ENCODE results near the gene LZTS2. TPM values are rescaled to one million over a fixed set of nuclear protein-coding genes. Genes with fewer than 3 reads are reported as not detected.

The LZTS2 gene
- total and polyA plus RNA-seq, 4 donors, result 2.1 to 10.3 (median 9.5) TPM

DNA sequence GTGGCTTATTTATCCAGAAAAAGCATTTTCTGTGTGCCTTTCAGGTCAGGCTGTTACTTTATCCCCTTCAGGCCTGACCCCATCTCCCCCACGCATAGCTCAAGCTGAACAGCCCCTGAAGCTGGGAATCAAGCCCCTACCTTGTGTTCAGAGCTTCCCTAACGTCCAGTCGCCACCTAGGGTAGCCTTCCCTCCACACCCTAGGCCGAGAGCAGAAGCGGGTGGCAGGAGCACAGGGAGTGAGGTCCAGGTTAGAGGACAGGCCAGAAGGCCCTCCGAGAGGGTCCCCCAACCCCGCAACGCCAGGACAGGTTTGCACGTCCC lies 30.8 kb upstream of the LZTS2 start:
- WGBS, result 15% methylated on average over 9 of the region's 9 CpGs
- Histone ChIP-seq H3K4me3 (ENCODE audit: low read depth in 1 of 3, low read length in 3 of 3) (peak overlapping the region; percentile 27 to 77 (median 40)), H3K36me3 (ENCODE audit: control insufficient read depth in 4 of 4, insufficient read depth in 3 of 4, low read depth in 1 of 4, low read length in 3 of 4) (peaks cover 0 to 3% (median 0%) of the 10 kb centered on the region in 4 donors), H3K9ac (ENCODE audit: low read depth in 1 of 2, low read length in 2 of 2) (peak overlapping the region in 1 of 2 donors; percentile 0), H3K9me3 (ENCODE audit: control insufficient read depth in 4 of 4, low read length in 3 of 4) (no peaks in the 10 kb centered on the region), H3K27ac (ENCODE audit: low read depth in 1 of 2, low read length in 2 of 2) (no peak overlapping the region), H3K27me3 (ENCODE audit: control insufficient read depth in 4 of 4, insufficient read depth in 4 of 4, low read length in 3 of 4) (no peaks in the 10 kb centered on the region), H3K4me1 (ENCODE audit: control insufficient read depth in 4 of 4, insufficient read depth in 4 of 4, low read length in 3 of 4) (peaks cover 17 to 59% (median 45%) of the 10 kb centered on the region in 4 donors)
- no peak for TF ChIP-seq NR2F2 (IDR thresholded peaks at IDR 0.05)
- DNase-seq (ENCODE audit: low spot score), result no peak

DNA sequence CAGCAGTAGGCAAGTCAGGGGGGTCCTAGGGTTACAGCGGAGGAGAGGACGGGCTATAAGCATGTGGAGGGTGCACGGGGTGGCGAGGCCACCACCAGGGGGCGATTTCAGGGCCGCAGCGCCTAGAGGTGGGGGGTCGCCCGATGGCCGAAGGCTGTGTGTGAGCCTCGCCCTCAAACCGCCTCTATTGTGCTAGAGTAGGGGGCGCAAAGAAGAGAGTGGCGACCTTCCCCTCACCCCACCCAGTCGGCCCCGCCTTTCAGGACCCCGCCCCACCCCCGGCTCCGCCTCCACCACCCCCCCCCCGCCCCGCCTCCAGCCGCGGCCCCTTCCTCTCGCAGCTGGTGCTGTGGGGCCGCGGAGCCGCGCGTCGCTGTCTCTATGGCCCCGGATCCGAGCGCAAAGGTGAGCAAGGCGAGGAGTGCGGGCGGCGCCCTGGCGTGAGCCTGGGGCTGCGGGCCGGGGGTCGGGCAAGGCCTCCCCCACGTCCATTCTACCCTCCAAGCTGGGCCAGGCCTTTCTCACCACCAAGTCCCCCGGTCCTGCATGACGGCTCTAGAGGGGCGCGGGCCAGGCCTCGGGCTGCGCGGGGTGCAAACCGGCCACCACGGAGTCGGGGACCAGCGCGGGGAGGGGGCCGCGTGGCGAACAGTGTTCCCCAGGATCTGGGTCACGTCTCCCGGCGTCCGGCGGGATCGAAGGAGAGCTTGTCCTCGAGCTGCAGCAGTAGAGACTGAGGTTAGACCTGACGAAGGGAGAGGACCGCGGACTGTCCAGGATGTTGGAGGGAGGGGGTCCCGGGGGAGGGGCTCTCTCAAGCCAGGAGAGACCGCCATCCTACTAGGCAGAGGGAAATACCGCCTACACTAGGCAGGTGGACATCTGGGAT lies 30.2 kb upstream of the LZTS2 start, which contains the start of gene SEMA4G:
Gene SEMA4G, plus strand, starts transcription at position 318 of the 889 bp plus-strand sequence. CDS start 3,409 bp downstream, outside the sequence.
- H3K27ac ChIP-seq (ENCODE audit: low read depth in 1 of 2, low read length in 2 of 2), result peak within 1 kb of the TSS; percentile 0 to 65
- H3K4me1 ChIP-seq (ENCODE audit: control insufficient read depth in 4 of 4, insufficient read depth in 4 of 4, low read length in 3 of 4), result peaks cover 17 to 53% (median 39%) of the 10 kb centered on the region in 4 donors
- no peaks in the 10 kb centered on the region for H3K27me3 ChIP-seq (ENCODE audit: control insufficient read depth in 4 of 4, insufficient read depth in 4 of 4, low read length in 3 of 4)
- DNase-seq (ENCODE audit: low spot score), result peak; percentile 65
- H3K4me3 ChIP-seq (ENCODE audit: low read depth in 1 of 3, low read length in 3 of 3), result peak within 1 kb of the TSS; percentile 64 to 86 (median 77)
- TF ChIP-seq SP1 (IDR thresholded peaks at IDR 0.05) (no peak), RAD21 (IDR thresholded peaks at IDR 0.05) (peak in 1 of 2 donors; percentile 23), HNF4G (IDR thresholded peaks at IDR 0.05) (no peak), TAF1 (conservative IDR thresholded peaks at IDR 0.05) (no peak), HNF4A (conservative IDR thresholded peaks at IDR 0.05) (no peak), GABPA (IDR thresholded peaks at IDR 0.05 in 1 of 2, conservative IDR thresholded peaks at IDR 0.05 in 1 of 2) (no peak), RXRA (IDR thresholded peaks at IDR 0.05) (no peak)
- TF ChIP-seq, protein P1, sequence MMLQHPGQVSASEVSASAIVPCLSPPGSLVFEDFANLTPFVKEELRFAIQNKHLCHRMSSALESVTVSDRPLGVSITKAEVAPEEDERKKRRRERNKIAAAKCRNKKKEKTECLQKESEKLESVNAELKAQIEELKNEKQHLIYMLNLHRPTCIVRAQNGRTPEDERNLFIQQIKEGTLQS (IDR thresholded peaks at IDR 0.05), result no peak
- TF ChIP-seq, protein P2, sequence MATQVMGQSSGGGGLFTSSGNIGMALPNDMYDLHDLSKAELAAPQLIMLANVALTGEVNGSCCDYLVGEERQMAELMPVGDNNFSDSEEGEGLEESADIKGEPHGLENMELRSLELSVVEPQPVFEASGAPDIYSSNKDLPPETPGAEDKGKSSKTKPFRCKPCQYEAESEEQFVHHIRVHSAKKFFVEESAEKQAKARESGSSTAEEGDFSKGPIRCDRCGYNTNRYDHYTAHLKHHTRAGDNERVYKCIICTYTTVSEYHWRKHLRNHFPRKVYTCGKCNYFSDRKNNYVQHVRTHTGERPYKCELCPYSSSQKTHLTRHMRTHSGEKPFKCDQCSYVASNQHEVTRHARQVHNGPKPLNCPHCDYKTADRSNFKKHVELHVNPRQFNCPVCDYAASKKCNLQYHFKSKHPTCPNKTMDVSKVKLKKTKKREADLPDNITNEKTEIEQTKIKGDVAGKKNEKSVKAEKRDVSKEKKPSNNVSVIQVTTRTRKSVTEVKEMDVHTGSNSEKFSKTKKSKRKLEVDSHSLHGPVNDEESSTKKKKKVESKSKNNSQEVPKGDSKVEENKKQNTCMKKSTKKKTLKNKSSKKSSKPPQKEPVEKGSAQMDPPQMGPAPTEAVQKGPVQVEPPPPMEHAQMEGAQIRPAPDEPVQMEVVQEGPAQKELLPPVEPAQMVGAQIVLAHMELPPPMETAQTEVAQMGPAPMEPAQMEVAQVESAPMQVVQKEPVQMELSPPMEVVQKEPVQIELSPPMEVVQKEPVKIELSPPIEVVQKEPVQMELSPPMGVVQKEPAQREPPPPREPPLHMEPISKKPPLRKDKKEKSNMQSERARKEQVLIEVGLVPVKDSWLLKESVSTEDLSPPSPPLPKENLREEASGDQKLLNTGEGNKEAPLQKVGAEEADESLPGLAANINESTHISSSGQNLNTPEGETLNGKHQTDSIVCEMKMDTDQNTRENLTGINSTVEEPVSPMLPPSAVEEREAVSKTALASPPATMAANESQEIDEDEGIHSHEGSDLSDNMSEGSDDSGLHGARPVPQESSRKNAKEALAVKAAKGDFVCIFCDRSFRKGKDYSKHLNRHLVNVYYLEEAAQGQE (IDR thresholded peaks at IDR 0.05), result no peak
- TF ChIP-seq, protein P3, sequence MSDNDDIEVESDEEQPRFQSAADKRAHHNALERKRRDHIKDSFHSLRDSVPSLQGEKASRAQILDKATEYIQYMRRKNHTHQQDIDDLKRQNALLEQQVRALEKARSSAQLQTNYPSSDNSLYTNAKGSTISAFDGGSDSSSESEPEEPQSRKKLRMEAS (IDR thresholded peaks at IDR 0.05), result no peak
- TF ChIP-seq, protein P4, sequence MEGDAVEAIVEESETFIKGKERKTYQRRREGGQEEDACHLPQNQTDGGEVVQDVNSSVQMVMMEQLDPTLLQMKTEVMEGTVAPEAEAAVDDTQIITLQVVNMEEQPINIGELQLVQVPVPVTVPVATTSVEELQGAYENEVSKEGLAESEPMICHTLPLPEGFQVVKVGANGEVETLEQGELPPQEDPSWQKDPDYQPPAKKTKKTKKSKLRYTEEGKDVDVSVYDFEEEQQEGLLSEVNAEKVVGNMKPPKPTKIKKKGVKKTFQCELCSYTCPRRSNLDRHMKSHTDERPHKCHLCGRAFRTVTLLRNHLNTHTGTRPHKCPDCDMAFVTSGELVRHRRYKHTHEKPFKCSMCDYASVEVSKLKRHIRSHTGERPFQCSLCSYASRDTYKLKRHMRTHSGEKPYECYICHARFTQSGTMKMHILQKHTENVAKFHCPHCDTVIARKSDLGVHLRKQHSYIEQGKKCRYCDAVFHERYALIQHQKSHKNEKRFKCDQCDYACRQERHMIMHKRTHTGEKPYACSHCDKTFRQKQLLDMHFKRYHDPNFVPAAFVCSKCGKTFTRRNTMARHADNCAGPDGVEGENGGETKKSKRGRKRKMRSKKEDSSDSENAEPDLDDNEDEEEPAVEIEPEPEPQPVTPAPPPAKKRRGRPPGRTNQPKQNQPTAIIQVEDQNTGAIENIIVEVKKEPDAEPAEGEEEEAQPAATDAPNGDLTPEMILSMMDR (IDR thresholded peaks at IDR 0.05; ENCODE audit: low read depth, low read length, missing input control), result peak; percentile 41
- WGBS, result 1% methylated on average over 70 of the region's 70 CpGs
- H3K9me3 ChIP-seq (ENCODE audit: control insufficient read depth in 4 of 4, low read length in 3 of 4), result no peaks in the 10 kb centered on the region
- peaks cover 0 to 6% (median 1%) of the 10 kb centered on the region in 4 donors for H3K36me3 ChIP-seq (ENCODE audit: control insufficient read depth in 4 of 4, insufficient read depth in 3 of 4, low read depth in 1 of 4, low read length in 3 of 4)
- H3K9ac ChIP-seq (ENCODE audit: low read depth in 1 of 2, low read length in 2 of 2), result peak within 1 kb of the TSS; percentile 10 to 18
